Activated CD4-positive, alpha-beta memory T cell treated with anti-CD3 and anti-CD28 coated beads, Interleukin-2, amount 10 ng/mL, durations not matched to agents 7 days and 5 days (primary cell): ENCODE measurements around the gene SRPK3. TPM values are rescaled to one million over a fixed set of nuclear protein-coding genes. Genes with fewer than 3 reads are reported as not detected.

Experiments
- CTCF ChIA-PET: fragments of 350-600 bp; sonication (Branson Sonifier 250); formaldehyde crosslinking; loops from one replicate; lab custom pipeline; 2021; ENCODE audit warnings: antibody characterized with exemption, inconsistent platforms; lab: Charles Lee
- POLR2A ChIA-PET: fragments of 350-600 bp; sonication (Branson Sonifier 250); formaldehyde crosslinking; loops from one replicate; lab custom pipeline; 2021; ENCODE audit warnings: antibody characterized with exemption; lab: Charles Lee
- DNase-seq: peaks from one replicate; pipeline ENCODE4 v3.0.0-alpha.2; 2020
- H3K27ac Mint-ChIP-seq: one replicate; pipeline ENCODE4 v1.8.0; 2021; ENCODE audit warnings: mild to moderate bottlenecking, mixed read lengths
- H3K27me3 Mint-ChIP-seq: one replicate; pipeline ENCODE4 v1.8.0; 2021; ENCODE audit warnings: mixed read lengths
- H3K36me3 Mint-ChIP-seq: one replicate; pipeline ENCODE4 v1.8.0; 2021; ENCODE audit warnings: low read depth, mixed read lengths
- H3K4me1 Mint-ChIP-seq: one replicate; pipeline ENCODE4 v1.8.0; 2021; ENCODE audit warnings: mixed read lengths
- H3K4me3 Mint-ChIP-seq: one replicate; pipeline ENCODE4 v1.8.0; 2021; ENCODE audit warnings: mild to moderate bottlenecking, mixed read lengths
- H3K9me3 Mint-ChIP-seq: one replicate; pipeline ENCODE4 v1.8.0; 2021; ENCODE audit warnings: mixed read lengths
- total RNA-seq, 2 experiments: library from RNA; stranded (reverse); gene quantifications; one replicate each; pipeline ENCODE4 v1.2.3, GENCODE V29; 2021

SRPK3 gene, protein sequence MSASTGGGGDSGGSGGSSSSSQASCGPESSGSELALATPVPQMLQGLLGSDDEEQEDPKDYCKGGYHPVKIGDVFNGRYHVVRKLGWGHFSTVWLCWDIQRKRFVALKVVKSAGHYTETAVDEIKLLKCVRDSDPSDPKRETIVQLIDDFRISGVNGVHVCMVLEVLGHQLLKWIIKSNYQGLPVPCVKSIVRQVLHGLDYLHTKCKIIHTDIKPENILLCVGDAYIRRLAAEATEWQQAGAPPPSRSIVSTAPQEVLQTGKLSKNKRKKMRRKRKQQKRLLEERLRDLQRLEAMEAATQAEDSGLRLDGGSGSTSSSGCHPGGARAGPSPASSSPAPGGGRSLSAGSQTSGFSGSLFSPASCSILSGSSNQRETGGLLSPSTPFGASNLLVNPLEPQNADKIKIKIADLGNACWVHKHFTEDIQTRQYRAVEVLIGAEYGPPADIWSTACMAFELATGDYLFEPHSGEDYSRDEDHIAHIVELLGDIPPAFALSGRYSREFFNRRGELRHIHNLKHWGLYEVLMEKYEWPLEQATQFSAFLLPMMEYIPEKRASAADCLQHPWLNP
- not detected for total RNA-seq

DNA sequence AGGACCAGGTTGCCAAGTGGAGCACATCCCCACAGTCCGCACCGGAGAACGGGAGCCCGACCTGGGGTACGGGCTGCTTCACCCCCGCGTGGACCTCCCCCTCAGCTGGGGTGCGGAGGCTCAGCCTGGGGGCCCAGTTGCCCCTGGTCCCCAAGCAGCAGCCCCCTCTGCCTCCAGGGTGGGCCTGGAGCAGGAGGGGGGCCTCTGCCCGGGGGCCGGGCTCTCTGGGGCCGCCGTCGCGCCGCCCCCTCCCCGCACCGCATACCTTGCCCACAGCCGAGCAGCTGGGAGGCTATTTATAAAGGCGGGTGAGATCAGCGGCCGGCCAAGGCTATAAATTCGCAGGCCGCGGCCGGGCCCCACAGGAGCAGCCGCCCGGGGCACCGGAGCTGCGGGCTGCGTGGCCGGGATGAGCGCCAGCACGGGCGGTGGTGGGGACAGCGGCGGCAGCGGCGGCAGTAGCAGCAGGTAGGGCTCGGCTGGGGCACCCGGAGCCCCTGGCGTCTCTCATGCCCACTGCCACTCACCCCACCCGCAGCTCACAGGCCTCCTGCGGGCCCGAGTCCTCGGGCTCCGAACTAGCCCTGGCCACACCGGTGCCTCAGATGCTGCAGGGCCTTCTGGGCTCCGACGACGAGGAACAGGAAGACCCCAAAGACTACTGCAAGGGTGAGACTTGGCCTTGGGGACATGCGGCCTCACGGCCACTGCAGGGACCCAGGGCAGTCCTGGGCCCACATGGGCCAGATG is at the start of gene SRPK3:
SRPK3 (plus strand) TSS at position 364 of the 750 bp plus-strand sequence; CDS start at position 410, 46 bp downstream.
- Mint-ChIP-seq H3K4me3 (no peak within 1 kb of the TSS), H3K27me3 (peaks cover 9% of the 10 kb centered on the region), H3K9me3 (no peaks in the 10 kb centered on the region), H3K4me1 (peaks cover 2% of the 10 kb centered on the region), H3K36me3 (no peaks in the 10 kb centered on the region), H3K27ac (no peak within 1 kb of the TSS)
- no peak for DNase-seq
- CTCF ChIA-PET = no interaction called here
- POLR2A ChIA-PET = interaction anchor here (1.2 kb wide), 1 partner anchor 126 kb away, joined by 3 read pairs; no protein-coding TSS in a partner anchor

DNA sequence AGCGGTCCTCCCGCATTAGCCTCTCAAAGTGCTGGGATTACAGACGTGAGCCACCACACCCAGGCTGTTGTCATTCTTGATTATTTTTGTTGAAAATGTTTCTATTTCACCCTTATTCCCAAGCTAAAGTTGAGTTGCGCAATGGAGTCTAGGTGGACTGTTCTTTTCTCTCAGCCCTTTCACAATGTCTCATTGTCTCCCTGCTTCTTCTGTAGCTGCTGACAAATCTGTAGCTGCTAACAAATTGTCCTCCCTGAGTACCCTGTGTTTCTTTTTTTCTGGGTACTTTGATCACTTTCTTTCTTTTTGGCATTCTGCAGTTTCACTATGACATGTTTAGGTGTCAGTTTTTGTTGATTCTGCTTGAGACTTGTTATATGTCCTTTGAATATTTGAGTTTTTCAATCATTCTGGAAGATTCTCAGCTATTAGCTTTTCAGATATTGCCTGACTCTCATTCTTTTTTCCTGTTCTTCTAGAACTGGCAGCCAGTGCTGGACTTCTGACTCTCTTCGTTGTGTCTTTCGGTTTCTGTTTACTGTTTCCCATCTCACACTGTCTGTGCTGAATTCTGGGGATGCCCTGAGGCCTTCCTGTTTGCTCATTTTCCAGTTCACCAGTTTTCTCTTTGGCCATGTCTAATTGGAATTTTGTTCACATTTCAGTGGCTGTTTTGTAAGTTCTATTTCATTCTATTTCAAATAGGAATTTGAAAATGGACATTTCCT is 49.6 kb upstream of the SRPK3 start:
- peaks cover 42% of the 10 kb centered on the region for H3K36me3 Mint-ChIP-seq
- H3K4me3 Mint-ChIP-seq = peak overlapping the region; percentile 37
- DNase-seq = no peak
- peak overlapping the region; percentile 80 for H3K27ac Mint-ChIP-seq
- no peaks in the 10 kb centered on the region for H3K27me3 Mint-ChIP-seq
- no peaks in the 10 kb centered on the region for H3K9me3 Mint-ChIP-seq
- CTCF ChIA-PET = no interaction called here
- POLR2A ChIA-PET = interaction anchor here (1.4 kb wide), 1 partner anchor 9 kb away, joined by 5 read pairs; no protein-coding TSS in a partner anchor
- peaks cover 51% of the 10 kb centered on the region for H3K4me1 Mint-ChIP-seq

DNA sequence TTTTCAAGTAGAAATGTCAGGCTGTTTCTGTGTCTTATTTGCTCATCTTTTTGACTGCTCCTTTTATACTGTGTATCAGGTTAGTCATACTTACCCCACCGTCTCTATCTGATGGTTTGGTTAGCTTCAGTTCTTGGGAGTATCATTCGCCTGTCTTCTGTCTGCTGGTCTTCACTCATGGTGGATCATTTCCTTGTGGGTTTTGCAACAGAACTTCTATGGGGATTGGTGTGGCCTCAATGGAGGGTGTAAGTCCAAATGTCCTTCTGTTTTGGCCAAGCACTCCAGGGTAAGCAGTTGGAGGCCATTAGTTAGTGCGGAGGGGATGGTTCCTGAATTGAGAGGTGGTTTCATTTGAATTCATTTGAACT is 49.0 kb upstream of the SRPK3 start:
- H3K27ac Mint-ChIP-seq = peak overlapping the region; percentile 80
- POLR2A ChIA-PET = interaction anchor here (1.4 kb wide), 1 partner anchor 8 kb away, joined by 5 read pairs; no protein-coding TSS in a partner anchor

GRCh38 chrX:153732401-153732800 is 48.4 kb upstream of the SRPK3 start:
- no peaks in the 10 kb centered on the region for H3K27me3 Mint-ChIP-seq

More for the DNA sequence above, 49.0 kb upstream of the SRPK3 start:
- Mint-ChIP-seq H3K4me3 (peak overlapping the region; percentile 37), H3K4me1 (peaks cover 51% of the 10 kb centered on the region), H3K36me3 (peaks cover 42% of the 10 kb centered on the region), H3K27me3 (no peaks in the 10 kb centered on the region), H3K9me3 (no peaks in the 10 kb centered on the region)
- CTCF ChIA-PET = no interaction called here
- DNase-seq = no peak

DNA sequence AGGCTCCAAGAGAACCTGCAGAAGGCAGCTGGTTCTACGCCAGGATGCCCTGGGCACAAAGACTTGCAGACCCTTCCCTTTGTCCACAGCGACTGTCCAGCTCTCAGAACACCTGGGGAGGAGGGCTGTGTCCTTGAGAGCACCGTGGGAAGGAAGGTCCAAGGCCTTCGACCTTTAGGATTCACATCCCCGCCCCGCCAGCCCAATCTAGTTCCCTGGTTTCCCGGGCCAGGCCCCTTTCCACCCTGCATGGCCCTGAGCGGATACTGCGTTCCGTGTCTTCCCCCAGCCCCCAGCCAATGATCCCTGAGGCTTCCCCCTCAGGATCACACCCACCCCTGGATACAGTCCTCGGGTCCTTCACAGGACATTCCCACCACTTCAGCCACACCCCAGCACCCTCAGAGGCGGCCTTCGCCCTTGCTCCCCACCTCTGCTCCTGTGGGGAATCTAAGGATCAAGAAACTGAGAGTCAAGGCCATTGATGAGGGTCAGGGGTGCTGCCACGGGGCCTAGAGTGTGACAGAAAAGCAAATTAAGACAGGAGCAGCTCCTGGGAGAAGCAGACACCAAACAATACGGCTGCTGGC is 47.1 kb upstream of the SRPK3 start:
- POLR2A ChIA-PET = no interaction called here
- CTCF ChIA-PET = no interaction called here
- peaks cover 40% of the 10 kb centered on the region for H3K4me1 Mint-ChIP-seq
- no peak for DNase-seq
- H3K36me3 Mint-ChIP-seq = peaks cover 42% of the 10 kb centered on the region
- no peak overlapping the region for H3K27ac Mint-ChIP-seq
- H3K27me3 Mint-ChIP-seq = no peaks in the 10 kb centered on the region
- no peak overlapping the region for H3K4me3 Mint-ChIP-seq
- no peaks in the 10 kb centered on the region for H3K9me3 Mint-ChIP-seq

More at GRCh38 chrX:153732401-153732800, 48.4 kb upstream of the SRPK3 start:
- Mint-ChIP-seq H3K27ac (peak overlapping the region; percentile 80), H3K4me3 (no peak overlapping the region), H3K36me3 (peaks cover 42% of the 10 kb centered on the region), H3K4me1 (peaks cover 45% of the 10 kb centered on the region), H3K9me3 (no peaks in the 10 kb centered on the region)
- CTCF ChIA-PET = no interaction called here
- POLR2A ChIA-PET = no interaction called here
- no peak for DNase-seq

DNA sequence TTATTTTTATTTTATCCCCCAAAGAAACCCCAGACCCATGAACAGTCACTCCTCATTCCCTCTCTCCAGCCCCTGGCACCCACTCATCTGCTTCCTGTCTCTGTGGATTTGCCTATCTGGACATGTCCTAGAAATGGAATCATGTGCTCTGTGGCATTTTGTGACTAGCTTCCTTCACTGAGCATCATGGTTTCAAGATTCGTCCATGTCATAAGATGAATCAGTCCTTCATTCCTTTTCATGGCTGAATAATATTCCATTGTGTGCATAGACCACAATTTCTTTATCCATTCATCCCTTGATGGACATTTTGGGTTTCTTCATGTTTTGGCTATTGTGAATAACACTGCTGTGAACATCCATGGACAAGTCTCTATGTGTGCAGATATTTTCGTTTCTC is 46.0 kb upstream of the SRPK3 start:
- H3K27me3 Mint-ChIP-seq = no peaks in the 10 kb centered on the region
- peak overlapping the region; percentile 34 for H3K27ac Mint-ChIP-seq
- H3K9me3 Mint-ChIP-seq = no peaks in the 10 kb centered on the region
- POLR2A ChIA-PET = no interaction called here
- DNase-seq = no peak
- H3K4me1 Mint-ChIP-seq = peaks cover 45% of the 10 kb centered on the region
- H3K36me3 Mint-ChIP-seq = peaks cover 38% of the 10 kb centered on the region
- CTCF ChIA-PET = interaction anchor here (1.9 kb wide), 1 partner anchor 8 kb away, joined by 6 read pairs; no protein-coding TSS in a partner anchor
- H3K4me3 Mint-ChIP-seq = no peak overlapping the region

- CTCF ChIA-PET = interaction anchor here (1.9 kb wide), 1 partner anchor 8 kb away, joined by 6 read pairs; no protein-coding TSS in a partner anchor
- DNase-seq = no peak
- H3K27me3 Mint-ChIP-seq = no peaks in the 10 kb centered on the region
- H3K4me3 Mint-ChIP-seq = no peak overlapping the region
- peaks cover 49% of the 10 kb centered on the region for H3K4me1 Mint-ChIP-seq
- H3K36me3 Mint-ChIP-seq = peaks cover 39% of the 10 kb centered on the region
- H3K27ac Mint-ChIP-seq = peak overlapping the region; percentile 34
- no peaks in the 10 kb centered on the region for H3K9me3 Mint-ChIP-seq
- POLR2A ChIA-PET = no interaction called here
These were observed 45.6 kb upstream of the SRPK3 start for GRCh38 chrX:153735274-153735673.

DNA sequence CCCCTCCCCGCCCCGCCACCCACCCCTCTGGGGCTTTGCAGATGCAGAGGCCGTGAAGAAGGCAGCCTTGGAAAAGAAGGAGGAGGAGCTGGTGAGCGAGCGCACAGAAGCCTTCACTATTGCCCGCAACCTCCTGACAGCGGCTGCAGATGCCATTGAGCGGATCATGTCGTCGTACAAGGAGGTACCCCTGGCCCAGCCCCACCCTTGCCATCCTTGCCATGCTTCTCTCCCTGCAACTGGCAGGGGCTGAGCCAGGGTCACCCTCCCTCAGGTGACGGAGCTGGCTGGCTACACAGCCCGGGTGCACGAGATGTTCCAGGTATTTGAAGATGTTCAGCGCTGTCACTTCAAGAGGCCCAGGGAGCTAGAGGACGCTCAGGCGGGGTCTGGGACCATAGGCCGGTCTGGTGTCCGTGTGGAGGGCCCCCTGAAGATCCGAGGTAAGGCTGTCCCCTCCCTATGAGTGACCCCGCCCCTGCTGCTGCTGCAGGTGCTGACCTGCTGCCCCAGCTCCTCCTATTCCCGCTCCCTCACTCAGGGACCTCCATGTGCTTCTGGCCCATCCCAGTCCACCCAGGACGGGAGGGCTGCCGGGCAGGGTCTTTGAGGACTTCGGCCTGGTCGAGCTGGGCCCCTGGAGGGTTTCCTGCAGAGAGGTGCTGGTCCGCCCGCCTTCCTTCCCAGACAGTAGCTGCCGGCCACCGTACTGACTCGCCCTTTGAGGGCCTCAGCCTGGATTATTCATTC is 44.6 kb upstream of the SRPK3 start:
- no peak for DNase-seq
- POLR2A ChIA-PET = interaction anchor here (0.9 to 1.1 kb wide), 2 partner anchors 189 to 235 kb away, joined by 3 to 5 read pairs; partner anchors contain the start of gene HCFC1
- CTCF ChIA-PET = interaction anchor here (1.9 kb wide), 1 partner anchor 9 kb away, joined by 6 read pairs; no protein-coding TSS in a partner anchor
- no peak overlapping the region for H3K27ac Mint-ChIP-seq
- H3K36me3 Mint-ChIP-seq = peaks cover 34% of the 10 kb centered on the region
- no peaks in the 10 kb centered on the region for H3K9me3 Mint-ChIP-seq
- no peak overlapping the region for H3K4me3 Mint-ChIP-seq
- H3K4me1 Mint-ChIP-seq = peaks cover 49% of the 10 kb centered on the region
- H3K27me3 Mint-ChIP-seq = no peaks in the 10 kb centered on the region

DNA sequence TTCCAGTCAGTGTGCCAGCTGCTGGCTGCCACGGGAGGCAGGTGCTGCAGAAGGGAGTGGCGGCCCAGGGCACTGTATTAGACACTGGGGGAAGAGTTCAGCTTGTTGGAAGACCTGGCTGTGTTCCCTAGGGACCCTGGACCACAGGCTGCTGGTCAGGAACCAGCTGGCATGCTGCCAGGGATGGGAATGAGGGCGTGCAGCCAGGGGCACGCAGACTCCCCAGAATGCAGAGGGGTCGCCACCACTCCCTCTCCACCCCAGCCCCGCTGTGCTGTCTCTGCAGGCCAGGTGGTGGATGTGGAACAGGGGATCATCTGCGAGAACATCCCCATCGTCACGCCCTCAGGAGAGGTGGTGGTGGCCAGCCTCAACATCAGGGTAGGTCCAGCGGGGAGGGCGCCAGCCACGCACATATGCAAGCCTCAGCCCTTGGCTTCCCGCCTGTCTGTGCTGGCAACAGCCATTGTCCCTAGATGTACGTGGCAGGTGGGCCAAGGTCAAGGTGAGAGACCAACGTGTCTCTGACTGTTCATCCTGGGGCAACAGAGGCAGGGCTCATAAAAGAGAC is 43.9 kb upstream of the SRPK3 start:
- no peaks in the 10 kb centered on the region for H3K27me3 Mint-ChIP-seq
- DNase-seq = no peak
- H3K4me1 Mint-ChIP-seq = peaks cover 43% of the 10 kb centered on the region
- no peaks in the 10 kb centered on the region for H3K9me3 Mint-ChIP-seq
- H3K27ac Mint-ChIP-seq = no peak overlapping the region
- H3K36me3 Mint-ChIP-seq = peaks cover 27% of the 10 kb centered on the region
- ChIA-PET CTCF (no interaction called here), POLR2A (interaction anchor here (0.9 to 1.1 kb wide), 2 partner anchors 188 to 234 kb away, joined by 3 to 5 read pairs; partner anchors contain the start of gene HCFC1)
- no peak overlapping the region for H3K4me3 Mint-ChIP-seq

DNA sequence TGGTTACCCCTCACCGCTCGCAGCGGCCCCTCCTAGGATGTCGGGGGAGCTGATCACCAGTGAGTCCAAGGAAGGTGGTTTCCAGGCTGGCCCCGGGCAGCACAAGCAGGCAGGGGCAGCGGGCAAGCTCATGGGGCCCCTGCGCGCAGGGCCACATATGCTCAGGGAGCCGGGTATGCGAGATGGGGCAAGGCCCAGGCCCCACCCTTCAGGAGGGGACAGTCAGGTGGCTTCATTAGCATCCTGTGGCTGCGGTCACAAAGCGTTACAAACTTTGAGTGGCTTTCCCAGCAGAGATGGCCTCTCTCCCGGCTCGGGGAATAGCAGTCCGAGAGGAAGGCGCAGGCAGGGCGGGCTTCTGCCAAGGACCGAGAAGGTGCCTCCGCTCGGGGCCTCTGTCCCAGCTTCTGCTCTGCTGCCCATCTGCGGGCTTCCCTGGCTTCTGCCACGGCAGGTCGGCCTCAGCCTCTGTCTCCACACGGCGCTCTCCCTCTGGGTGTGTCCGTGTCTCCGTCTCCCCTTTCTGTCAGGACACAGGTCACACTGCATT is 42.7 kb upstream of the SRPK3 start:
- H3K9me3 Mint-ChIP-seq = no peaks in the 10 kb centered on the region
- peaks cover 21% of the 10 kb centered on the region for H3K36me3 Mint-ChIP-seq
- no peak overlapping the region for H3K27ac Mint-ChIP-seq
- no peaks in the 10 kb centered on the region for H3K27me3 Mint-ChIP-seq
- peaks cover 40% of the 10 kb centered on the region for H3K4me1 Mint-ChIP-seq
- DNase-seq = no peak
- ChIA-PET CTCF (no interaction called here), POLR2A (interaction anchor here (1.0 kb wide), 1 partner anchor 10 kb away, joined by 4 read pairs; no protein-coding TSS in a partner anchor)
- no peak overlapping the region for H3K4me3 Mint-ChIP-seq
